KG1 (cell line): ENCODE results near the gene CAMTA1.

Experiments used
- DNase-seq: peaks from one replicate; lab custom pipeline; 2025; lab: John Stamatoyannopoulos, UW

The CAMTA1 gene

DNA sequence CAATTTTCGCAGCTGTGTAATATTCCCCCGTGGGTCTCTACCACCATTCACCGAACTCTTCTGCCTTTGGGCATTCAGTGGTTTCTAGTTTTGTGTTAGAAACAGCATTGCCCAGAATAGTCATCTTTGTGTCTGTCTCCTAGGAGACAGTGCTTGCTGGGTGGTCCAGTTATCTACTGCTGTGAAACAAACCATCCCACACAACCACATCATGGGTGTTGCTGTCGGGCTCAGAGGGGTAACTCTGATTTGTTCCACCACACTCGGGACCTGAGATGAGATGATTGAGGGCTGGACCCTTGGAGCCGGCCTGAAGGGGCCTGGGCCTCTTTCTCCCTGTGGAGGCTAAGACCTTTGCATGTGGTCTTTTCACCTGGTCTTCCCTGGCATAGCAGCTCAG is 558.6 kb downstream of the CAMTA1 start:
- no peak for DNase-seq

DNA sequence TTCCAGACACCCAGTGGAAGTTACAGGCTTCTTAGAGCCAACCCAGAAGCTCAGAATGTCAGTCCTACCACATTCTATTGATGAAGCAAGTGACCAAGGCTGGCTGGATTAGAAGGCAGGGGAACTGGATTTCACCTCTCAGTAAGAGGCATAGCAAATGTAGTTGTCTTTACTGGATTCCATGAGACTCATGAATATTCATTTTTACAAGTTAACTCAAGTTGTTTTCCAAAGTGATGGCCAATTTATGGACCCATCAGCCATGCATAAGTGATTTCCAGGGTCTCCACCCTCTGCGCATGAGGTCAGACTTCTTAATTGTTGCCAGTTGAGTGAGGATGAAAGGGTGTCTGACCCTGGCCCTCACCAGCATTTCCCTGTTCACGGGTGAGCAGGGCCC is 559.0 kb downstream of the CAMTA1 start:
- no peak for DNase-seq

DNA sequence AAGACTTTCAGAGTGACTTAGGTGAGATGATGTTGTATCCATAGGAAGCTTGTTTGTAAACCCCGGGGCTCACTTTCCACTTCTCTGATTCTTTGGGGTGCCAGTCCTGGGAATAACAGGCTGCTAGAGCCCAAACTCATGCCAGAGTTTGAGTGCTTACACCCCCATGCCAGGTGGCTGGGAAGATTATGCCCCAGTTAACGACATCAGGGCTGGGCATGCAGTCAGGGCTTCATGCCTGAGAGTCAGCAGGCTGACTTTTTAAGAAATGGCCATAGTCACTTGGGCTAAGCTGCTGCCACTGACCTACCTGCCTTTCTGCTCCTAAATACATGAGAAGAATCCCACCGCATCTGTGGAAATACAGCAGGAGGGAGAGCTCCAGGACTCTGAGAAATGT is 560.3 kb downstream of the CAMTA1 start:
- no peak for DNase-seq

DNA sequence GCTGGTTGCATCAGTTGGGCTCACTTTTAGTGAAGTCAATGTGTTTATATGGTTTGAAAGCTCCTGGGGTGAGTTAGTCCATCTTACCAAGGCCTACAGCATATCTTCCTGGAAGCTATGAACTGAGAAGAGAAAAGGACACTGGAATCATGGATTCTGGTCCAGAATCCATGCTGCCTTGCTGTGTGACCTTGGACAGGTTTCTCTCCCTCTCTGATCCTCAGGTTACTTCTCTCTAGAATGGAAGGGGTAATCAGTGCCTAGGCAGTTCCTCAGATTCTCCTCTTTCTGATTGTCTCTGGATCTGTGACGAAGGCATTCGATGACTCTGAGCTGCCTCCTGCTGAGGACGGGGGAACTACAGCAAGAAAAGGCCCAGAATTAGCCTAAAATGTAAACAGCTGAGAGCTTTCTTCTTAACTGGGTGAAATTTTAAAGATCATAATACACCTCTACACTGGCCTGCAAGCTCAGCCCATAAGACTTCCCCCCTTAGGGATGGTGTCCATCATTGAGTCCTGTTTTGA is 560.9 kb downstream of the CAMTA1 start:
- no peak for DNase-seq

DNA sequence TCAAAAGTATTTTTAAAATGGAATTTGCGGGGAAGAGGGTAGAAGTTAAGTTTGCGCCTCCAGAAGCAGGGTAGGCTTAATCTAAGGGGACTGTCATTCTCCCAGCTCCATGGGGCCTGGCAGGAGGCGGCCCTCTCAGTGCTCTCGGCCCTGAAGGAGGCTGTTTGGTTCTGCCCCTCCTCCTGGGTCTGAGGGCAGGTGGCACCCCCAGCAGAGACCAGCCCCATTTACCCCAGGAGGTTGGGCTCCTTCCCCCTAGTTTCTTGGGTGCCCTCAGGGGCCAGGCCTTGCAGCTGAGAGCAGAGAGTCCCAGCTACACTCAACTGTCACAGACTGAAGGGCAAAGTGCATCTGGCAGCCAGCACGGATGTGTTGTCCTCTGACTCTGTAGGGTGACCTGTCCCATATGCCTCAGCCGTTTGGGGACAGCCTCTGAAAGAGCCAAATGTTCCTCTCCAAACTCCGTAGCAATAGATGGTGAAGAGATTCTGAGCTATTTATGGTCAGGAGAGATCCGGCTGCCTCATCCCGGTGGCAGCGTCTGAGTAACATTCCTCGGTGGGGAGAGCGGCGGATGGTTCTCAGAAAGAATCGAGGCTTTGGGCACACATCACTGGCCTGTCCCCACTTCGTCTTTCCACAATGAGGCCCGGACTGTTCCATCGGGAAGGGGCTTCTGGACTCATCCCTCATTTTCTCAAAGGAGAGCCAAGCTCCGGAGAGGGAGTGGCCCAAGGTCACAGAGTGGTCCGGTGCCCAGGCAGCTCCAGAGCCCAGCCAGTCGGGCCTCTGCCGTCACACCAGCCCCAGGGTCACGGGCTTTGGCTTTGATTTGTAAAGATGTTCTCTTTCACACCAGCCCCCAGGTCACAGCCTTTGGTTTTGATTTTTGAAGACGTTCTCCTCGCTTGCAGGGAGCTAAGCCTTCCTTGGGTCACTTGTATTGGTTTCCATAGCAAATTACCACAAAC is 561.6 kb downstream of the CAMTA1 start:
- no peak for DNase-seq

DNA sequence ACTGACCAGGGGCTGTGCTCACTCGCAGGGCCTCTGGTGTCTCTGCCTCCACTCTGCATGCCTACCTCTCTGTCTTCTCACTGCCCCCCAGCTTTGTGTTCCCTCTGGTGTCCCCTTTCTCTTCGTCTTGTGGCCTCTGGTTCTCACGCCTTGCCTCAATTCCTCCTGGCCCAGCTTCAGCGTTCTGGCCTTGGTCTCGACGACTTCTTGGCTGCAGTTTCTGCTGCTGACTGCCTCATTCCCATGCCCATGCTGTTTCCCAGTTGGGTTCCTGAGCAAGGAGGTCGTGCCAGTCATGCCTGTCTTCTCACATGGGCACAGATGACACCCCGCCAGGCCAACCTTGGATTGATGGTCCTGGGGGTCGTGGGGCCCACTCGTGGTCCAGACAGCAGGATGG is 562.8 kb downstream of the CAMTA1 start:
- no peak for DNase-seq

DNA sequence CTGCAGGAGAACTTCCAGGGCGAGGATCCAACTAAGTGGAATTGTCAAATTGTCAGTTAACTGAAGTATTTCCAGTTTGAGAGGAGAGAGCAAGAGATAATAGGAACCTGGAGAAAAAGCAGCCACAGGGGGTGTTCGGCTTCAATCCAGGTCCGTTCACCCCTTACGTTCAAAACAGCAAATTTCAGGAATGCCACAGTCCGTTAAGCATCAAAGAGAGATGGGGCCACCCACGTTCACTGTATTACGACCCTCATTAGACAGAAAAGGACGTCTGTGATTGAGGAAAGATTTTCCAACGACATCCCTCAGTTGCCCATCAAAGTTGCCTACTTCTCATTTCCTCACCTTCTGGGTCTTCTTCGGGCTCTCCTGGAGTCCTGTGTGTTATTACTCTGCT is 563.3 kb downstream of the CAMTA1 start:
- DNase-seq = no peak

DNA sequence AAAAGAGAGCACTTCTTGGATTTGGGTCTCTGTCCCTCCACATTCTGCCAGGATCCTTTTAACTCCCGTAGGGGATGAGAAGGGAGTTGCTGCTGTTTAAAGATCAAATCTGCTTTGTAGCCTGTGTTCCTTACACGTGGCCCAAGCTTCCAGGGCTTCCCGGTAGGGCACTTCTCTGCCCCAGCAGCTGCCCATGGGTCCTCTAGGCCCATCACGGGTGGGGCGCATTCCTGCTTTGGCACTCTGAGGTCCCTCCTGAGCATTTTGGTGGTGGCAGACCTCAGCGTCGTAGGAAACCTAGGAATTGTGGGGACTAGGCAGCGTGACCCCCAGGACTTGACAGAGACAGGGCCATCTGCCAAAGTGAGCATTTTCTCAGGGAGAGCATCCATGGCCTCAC is 565.5 kb downstream of the CAMTA1 start:
- no peak for DNase-seq

DNA sequence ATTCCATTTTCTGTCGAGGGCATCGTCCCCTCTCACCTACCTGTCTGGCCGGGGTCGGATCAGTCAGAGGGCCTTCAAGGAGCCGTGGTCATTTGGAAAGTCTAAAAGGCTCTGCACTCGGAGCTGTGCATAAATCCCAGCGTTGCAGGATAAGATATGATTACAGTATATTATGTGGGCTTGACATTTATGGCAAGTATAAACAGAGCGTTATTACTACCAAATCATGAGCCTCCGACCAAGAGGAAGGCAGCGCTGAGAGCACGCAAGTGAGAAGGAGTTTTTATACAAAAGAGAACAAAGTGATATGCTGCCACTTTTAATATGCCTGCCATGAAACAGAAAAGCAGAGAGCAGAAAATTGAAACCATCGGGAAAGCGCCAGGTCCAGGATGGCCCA is 566.4 kb downstream of the CAMTA1 start:
- no peak for DNase-seq

DNA sequence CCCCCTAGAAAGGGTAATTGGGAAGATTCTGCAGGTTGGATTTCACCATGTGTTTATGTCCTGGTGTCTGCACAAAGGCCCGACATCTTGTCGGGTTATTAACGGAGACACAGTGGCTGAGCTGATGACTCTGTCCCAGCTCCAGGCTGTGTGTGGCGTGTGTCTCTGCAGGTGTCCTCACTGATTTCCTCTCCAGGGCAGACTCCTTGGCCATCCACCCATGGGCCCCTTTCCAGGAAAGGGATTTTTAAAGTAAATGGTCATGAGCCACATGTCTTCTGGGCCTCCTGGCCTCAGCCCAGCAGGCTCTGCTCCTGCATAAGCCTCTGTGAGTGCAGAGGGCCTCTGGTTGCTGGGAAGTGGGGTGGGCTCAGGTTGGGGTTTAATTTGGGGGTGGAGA is 567.1 kb downstream of the CAMTA1 start:
- DNase-seq = no peak

DNA sequence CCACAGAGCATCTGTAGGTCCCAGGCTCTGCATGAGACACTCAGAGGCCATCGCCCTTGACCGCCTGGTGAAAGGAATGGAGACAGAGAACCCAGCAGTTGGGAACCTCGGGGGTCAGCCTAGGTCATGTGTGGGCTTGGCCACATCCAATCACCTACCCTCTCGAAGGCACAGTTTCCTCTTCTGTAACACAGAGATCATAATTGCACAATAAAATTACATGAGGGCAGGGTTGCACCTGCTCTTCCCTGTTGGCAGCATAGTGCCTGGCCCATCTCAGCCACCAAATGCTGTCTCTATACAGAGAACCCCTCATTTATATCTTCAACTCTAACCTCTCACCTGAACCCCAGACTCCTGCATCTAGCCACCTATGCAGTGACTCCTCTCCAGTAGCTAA is 567.7 kb downstream of the CAMTA1 start:
- DNase-seq = no peak

DNA sequence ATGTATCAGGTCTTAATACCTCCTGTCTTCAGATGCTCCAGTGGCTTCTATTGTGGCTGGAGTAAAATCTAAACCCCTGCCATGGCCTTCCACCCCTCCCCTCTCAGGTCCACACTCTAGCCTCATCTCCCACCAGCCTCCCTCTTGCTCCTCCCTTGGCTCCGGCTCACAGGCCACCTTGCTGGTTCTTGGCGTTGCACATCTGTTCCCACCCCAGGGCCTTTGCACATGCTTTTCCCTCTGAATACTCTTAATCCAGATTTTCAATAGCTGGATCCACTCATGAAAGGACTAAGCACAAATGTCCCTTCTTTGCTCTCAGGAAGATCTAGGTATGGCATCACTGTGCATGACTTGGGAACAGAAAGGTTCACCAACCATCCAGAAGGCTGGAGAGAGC is 570.4 kb downstream of the CAMTA1 start:
- DNase-seq = no peak

DNA sequence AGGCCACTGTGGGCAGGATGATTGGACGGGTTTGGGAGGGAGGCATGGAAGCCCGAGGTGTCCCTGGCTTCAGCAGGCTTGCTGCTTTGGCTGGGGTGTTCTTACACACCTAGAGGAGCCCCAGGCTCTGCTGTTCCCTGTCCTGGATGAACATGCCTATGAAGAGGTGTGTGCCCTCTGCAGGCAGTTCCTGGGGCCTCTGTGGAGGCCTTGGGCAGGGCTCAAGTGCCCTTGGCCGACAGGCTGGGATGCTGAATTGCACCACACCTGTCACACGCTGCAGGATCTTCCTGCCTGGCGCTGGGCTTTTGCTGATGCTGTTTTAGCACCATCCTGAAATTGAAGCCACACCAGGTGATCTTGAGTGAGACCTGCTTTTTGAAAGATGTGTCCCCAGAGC is 570.8 kb downstream of the CAMTA1 start:
- DNase-seq = no peak

DNA sequence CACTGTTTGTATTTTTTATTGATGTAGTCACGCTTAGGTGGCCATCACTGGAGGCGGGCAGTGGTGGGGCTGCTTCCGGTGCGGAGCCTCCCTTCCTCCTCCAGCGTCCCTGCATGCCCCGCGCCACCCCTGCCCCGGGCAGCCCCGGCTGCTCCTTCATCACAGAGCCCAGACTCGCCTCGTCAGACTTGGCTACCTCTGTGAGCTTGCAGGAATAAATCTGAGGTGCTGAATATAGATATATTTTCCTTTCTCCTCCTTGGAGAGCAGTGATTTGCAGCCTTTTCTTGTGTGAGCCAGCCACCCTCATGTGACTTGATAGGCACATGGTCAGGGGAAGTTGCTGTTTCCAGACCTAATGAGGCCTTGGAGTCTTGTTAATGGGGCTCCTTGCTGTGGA is 573.2 kb downstream of the CAMTA1 start:
- no peak for DNase-seq

DNA sequence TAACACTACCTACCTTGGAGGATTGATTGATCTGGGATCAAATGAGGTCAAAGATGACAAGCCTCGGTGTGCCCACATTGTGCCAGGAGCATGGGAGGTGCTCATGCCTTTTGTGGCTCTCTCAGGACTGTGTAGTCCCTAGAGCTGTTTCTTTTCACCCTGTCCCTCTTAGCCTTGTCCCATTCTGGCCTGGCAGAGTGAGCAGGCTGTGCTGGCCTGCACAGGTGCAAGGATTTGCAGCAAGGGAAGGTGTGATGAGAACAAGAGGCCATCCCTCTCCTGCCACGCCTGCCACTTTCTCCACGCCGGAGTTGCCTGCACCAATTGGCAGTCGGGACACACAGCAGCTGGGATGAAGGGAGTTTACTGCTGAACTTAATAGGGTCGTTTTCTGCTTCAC is 575.3 kb downstream of the CAMTA1 start:
- DNase-seq = no peak

DNA sequence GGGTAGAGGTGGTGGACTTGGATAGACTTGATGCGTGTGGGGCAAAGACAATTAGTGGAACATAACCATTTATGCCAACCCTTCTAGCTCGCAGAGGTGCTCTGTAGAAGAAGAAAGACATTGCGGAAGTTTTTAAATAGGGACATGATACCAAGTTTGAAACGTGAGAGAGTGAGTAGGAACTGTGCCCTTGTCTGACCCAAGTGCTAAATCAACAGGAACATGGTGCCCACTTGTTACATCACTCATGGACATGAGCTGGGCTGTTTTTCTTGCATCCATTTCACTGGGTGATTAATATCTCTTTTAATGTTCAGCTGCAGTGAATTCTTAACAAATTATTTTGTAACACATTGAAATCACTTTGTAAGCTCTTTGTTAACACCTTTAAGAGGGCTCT is 577.7 kb downstream of the CAMTA1 start:
- DNase-seq = no peak

DNA sequence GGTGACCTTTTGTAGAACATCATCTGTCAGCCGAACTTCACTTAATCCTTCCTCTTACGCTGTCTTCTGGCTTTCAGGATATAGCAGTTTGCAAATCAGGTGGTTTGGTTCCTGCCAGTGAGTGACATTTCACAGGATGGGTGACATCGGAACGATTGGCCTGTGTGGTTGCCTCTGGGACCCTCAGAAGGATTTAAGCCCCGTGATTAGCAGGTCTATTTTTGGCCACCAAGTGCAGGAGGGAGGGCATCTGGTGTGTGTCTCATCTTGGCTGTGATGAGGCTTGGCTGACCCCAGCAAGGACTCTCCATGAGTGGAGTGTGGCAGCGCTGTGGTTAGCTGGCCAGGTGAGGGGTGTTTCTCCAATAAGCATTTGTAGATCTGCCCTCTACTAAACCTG is 578.2 kb downstream of the CAMTA1 start:
- no peak for DNase-seq

DNA sequence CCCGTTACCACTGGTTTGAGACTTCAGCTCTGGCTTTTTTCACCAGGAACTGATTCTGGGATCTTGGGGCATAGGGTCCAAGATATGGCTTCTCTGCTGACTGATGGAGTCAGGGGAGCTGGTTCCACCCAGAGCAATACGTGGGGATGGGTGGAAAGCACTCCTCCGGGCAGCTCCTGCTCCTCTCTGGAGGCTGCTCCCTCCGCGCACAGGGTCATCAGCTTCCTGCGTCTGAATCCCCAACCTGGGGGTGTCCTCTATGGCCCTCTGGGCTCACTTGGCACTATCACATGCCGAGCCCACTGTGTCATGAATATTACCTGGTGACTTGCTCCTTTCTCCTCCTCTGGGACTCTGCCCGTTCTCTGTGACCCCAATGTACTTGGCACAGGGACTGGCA is 580.5 kb downstream of the CAMTA1 start:
- DNase-seq = no peak

DNA sequence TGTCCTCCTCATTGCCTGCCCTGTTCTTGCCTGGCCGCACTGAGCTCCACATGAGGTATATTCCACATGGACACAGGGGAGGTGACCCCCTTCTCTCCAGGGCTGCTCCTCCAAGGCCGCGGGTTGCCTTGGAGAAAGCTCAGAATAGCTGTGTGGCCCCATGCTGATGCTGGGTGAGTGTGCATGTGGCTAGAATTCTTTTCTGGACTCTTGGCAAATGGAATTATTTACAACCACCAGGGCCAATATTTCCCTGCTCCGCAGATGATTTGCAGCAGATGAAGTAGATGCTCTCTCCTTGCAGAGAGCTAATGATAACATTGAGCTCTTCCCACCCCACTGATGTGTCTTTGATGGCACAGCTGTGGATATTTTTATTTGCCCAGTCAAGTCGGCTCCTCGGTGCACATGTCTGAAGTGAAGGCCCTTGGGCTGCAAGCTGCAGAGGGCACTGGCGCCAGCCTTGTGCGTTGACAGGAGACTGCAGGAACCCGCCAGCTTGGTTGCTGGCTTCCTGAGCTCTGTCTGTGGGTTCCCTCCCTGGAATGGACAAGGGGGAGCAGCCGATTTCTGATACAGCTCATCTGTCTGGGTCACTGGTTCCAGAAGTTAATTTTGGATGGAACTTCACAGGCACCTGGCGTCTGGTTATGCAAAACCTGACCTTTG is 581.2 kb downstream of the CAMTA1 start:
- DNase-seq = no peak

DNA sequence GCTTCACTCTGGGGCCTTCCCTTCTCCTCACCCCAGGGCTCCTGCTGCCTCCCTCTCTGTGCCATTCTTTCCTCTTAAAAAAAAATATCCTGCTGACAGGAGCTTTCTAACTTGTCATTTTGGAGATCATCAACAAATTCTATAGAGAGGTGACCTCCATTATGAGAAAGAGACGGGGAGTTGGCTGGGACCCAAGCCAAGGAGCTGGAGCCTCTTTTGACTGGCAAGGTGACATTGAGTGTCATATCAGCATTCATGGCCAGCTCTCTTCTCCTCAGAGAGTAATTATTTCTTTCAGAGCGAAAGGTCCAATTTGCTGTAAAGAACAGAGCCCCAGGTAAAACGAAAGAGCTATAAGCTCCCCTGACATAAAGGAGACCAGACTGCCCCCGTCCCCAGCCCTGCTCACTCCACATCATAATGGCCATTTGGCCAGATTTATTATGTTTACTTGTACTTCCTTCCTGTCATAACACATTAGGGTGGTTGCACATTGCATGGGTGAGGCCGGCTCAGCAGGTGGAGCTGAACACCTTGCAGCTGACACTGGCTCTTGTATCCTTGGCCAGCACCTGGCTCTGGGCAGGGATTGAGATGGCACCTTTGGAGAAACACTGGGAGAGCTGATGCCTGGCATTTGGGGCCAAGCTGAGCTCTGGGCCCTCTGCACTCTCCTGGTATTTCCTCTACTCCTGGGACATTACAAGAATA is 581.9 kb downstream of the CAMTA1 start:
- DNase-seq = no peak

DNA sequence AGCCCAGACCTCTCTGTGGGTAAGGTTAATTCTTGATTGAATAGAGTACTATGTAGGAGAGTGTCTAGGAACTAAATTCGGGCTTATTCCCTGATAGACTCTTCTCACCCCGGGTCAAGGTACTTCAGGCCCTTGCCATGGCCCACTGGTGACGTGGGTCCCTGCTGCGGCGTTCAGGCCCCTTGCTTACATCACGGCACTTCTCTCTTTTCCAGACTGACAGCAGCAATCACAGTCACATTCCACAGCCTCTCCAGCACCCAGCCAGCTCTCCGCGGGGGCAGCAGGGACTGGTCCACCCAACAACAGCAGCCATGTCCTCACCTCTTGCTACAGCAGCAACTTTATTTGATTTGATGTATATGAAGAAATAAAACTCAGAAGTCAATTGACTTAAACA is 584.6 kb downstream of the CAMTA1 start:
- no peak for DNase-seq

DNA sequence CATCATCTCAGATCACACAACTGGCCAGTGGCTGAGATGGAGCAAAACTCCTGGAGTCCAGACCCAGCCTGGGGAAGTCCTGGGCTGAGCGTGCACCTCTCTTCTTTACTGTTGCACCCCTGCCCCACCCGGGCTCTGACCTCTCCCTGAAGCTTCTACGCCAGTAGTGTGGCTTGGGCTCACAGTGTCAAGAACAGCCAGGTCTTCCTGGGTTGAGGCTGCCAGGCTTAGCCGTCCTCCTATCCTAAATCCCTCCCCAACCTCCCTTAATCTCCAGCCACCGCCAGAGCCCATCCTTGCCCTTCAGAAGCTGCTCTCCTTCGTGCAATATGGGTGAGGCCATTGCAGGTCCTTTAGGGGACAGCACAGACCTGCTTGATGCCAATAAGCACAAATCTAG is 586.7 kb downstream of the CAMTA1 start:
- no peak for DNase-seq
